A549 (cell line): ENCODE measurements around the gene NSD1. TPM values are rescaled to one million over a fixed set of nuclear protein-coding genes. Genes with fewer than 3 reads are reported as not detected.
A peak's percentile ranks its signal among the peaks of the same experiment; 100 is the strongest.

Source experiments
- ATAC-seq, 2 experiments: fragments of 200-7000 bp in 1 of 2; fragments of >200 bp in 1 of 2; cut with Nextera tagmentation in 1 of 2; cut with Tn5 transposase in 1 of 2; 3 replicates each; pipeline versions ENCODE4 v1.8.0 to v1.9.1; 2018 to 2020; ENCODE audit warnings: mild to moderate bottlenecking in 1 of 2, moderate library complexity in 1 of 2
- CTCF ChIA-PET: fragments of 300-600 bp; sonication (Branson Sonifier 250); formaldehyde crosslinking; extraction: SDS; loops from one replicate; lab custom pipeline; 2021; ENCODE audit warnings: antibody characterized with exemption, inconsistent platforms; lab: Yijun Ruan, JAX
- POLR2A ChIA-PET: fragments of 350-600 bp; formaldehyde crosslinking; extraction: SDS; loops from one replicate; lab custom pipeline; 2021; ENCODE audit warnings: antibody characterized with exemption, inconsistent platforms; lab: Yijun Ruan, JAX
- DNase-seq, 2 experiments: peaks; one replicate each; pipeline versions ENCODE4 v3.0.0 to v3.0.0-alpha.2; 2011 to 2016; ENCODE audit warnings: low read depth in 1 of 2, low spot score in 1 of 2
- FAIRE-seq: peaks from 2 replicates; lab custom pipeline; 2011; peaks lifted over from hg19 to GRCh38; lab: Jason Lieb, UNC
- H3K27ac ChIP-seq, 2 experiments: fragments of >200 bp; sonication (Bioruptor Twin); formaldehyde crosslinking; 3 replicates each; pipeline ENCODE4 v1.5.1; 2016 to 2017
- H3K4me1 ChIP-seq: fragments of >200 bp; sonication (Bioruptor Twin); formaldehyde crosslinking; 3 replicates; pipeline ENCODE4 v1.6.1; 2016
- H3K4me2 ChIP-seq: fragments of >200 bp; sonication (Bioruptor Twin); formaldehyde crosslinking; 3 replicates; pipeline ENCODE4 v1.6.1; 2016
- H3K4me3 ChIP-seq: fragments of >200 bp; sonication (Bioruptor Twin); formaldehyde crosslinking; 3 replicates; pipeline ENCODE4 v1.5.1; 2016
- H3K9me3 ChIP-seq: fragments of >200 bp; sonication (Bioruptor Twin); formaldehyde crosslinking; 3 replicates; pipeline ENCODE4 v1.6.1; 2016
- BHLHE40 ChIP-seq: IDR thresholded peaks from 2 replicates; pipeline ENCODE4 v1.6.1; 2012; ENCODE audit warnings: low read depth, low read length, inconsistent platforms
- CHD4 ChIP-seq: fragments of 200-600 bp; sonication (generic); IDR thresholded peaks from 2 replicates; pipeline ENCODE4 v1.6.1; 2016; ENCODE audit warnings: antibody characterized with exemption, mild to moderate bottlenecking, borderline replicate concordance
- E2F6 ChIP-seq: IDR thresholded peaks from 2 replicates; pipeline ENCODE4 v1.6.1; 2012; ENCODE audit warnings: low read depth, borderline replicate concordance
- EHF ChIP-seq: fragments of 250-450 bp; sonication (Bioruptor Pico); IDR thresholded peaks from 2 replicates; pipeline ENCODE4 v1.5.0; 2020; ENCODE audit warnings: mild to moderate bottlenecking
- EHMT2 ChIP-seq: fragments of 200-600 bp; sonication (generic); IDR thresholded peaks from 2 replicates; pipeline ENCODE4 v1.6.1; 2016; ENCODE audit warnings: antibody characterized with exemption, low read depth, mild to moderate bottlenecking, moderate library complexity
- ESRRA ChIP-seq: fragments of 150-350 bp; IDR thresholded peaks from 2 replicates; pipeline ENCODE4 v1.6.1; 2014; ENCODE audit warnings: mild to moderate bottlenecking, low read length, borderline replicate concordance
- FOSB ChIP-seq: fragments of 250-450 bp; sonication (Bioruptor Pico); IDR thresholded peaks from 2 replicates; pipeline ENCODE4 v1.5.0; 2020; ENCODE audit warnings: mild to moderate bottlenecking, moderate library complexity
- FOXS1 ChIP-seq: fragments of 250-450 bp; sonication (Bioruptor Pico); IDR thresholded peaks from 2 replicates; pipeline ENCODE4 v1.5.0; 2020; ENCODE audit warnings: mild to moderate bottlenecking, moderate library complexity
- HES2 ChIP-seq: fragments of >200 bp; sonication (Bioruptor Twin); formaldehyde crosslinking; IDR thresholded peaks from 2 replicates; pipeline ENCODE4 v1.6.1; 2016
- HOXB5 ChIP-seq: fragments of 250-450 bp; sonication (Bioruptor Pico); IDR thresholded peaks from 2 replicates; pipeline ENCODE4 v1.5.0; 2020; ENCODE audit warnings: mild to moderate bottlenecking, moderate library complexity
- MAFK ChIP-seq: fragments of 450-650 bp; IDR thresholded peaks from 2 replicates; pipeline ENCODE4 v1.6.1; 2014; ENCODE audit not compliant: partially characterized antibody
- MAX ChIP-seq: IDR thresholded peaks from 2 replicates; pipeline ENCODE4 v1.6.1; 2012
- MAZ ChIP-seq: fragments of 150-350 bp; IDR thresholded peaks from 2 replicates; pipeline ENCODE4 v1.6.1; 2014; ENCODE audit warnings: antibody characterized with exemption, low read depth, low read length, borderline replicate concordance
- MYC ChIP-seq: IDR thresholded peaks from 2 replicates; pipeline ENCODE4 v1.6.1; 2012; ENCODE audit warnings: mild to moderate bottlenecking, inconsistent platforms, low read length, improper control_type of control experiment, borderline replicate concordance
- NFE2L2 ChIP-seq: fragments of 150-350 bp; conservative IDR thresholded peaks from 2 replicates; pipeline ENCODE4 v1.6.1; 2014; ENCODE audit warnings: low read length
- NPAS2 ChIP-seq: fragments of 250-450 bp; sonication (Bioruptor Pico); IDR thresholded peaks from 2 replicates; pipeline ENCODE4 v1.8.0; 2022; ENCODE audit warnings: mild to moderate bottlenecking, moderate library complexity, borderline replicate concordance
- RAD21 ChIP-seq, 2 experiments: fragments of >200 bp in 1 of 2; sonication (Bioruptor Twin) in 1 of 2; formaldehyde crosslinking in 1 of 2; IDR thresholded peaks in 1 of 2; conservative IDR thresholded peaks in 1 of 2; 2 replicates in 1 of 2; 3 replicates in 1 of 2; pipeline ENCODE4 v1.6.1; 2012 to 2018; ENCODE audit warnings: inconsistent platforms in 1 of 2
- RARB ChIP-seq: fragments of 250-450 bp; sonication (Bioruptor Pico); IDR thresholded peaks from 2 replicates; pipeline ENCODE4 v1.8.0; 2021; ENCODE audit warnings: mild to moderate bottlenecking, moderate library complexity
- SREBF2 ChIP-seq: fragments of 450-650 bp; IDR thresholded peaks from 2 replicates; pipeline ENCODE4 v1.6.1; 2014; ENCODE audit warnings: mild to moderate bottlenecking, moderate library complexity
- USF2 ChIP-seq: fragments of 450-650 bp; IDR thresholded peaks from 2 replicates; pipeline ENCODE4 v1.6.1; 2014; ENCODE audit warnings: antibody characterized with exemption
- ZSCAN20 ChIP-seq: fragments of 250-450 bp; sonication (Bioruptor Pico); IDR thresholded peaks from 2 replicates; pipeline ENCODE4 v1.8.0; 2022; ENCODE audit warnings: mild to moderate bottlenecking, moderate library complexity
- WGBS: methylation state at CpG from one replicate; pipeline ENCODE4 v1.1.6; 2017; ENCODE audit errors: missing lambda C conversion rate; 5-methylcytosine and 5-hydroxymethylcytosine counted together
- polyA plus RNA-seq, 4 experiments: library from polyadenylated mRNA; depleted of rRNA in 3 of 4; stranded (reverse); fragments of >200 nt; fragmentation: RNase III in 1 of 4; extraction: RNeasy Plus Mini Kit Qiagen cat#74134 plus additional on column Dnase treatment in 1 of 4; gene quantifications; 2 replicates in 3 of 4; 3 replicates in 1 of 4; pipeline ENCODE4 v1.2.3, GENCODE V29; 2011 to 2017
- TF ChIP-seq, protein P1 (sequence below): fragments of >200 bp; sonication (Bioruptor Twin); formaldehyde crosslinking; IDR thresholded peaks from 3 replicates; pipeline ENCODE4 v1.5.1; 2016

Gene NSD1
- polyA plus RNA-seq, 2 of the 4 experiments (the other 2 are of a cell fraction), result 16.3 to 38.2 TPM

DNA sequence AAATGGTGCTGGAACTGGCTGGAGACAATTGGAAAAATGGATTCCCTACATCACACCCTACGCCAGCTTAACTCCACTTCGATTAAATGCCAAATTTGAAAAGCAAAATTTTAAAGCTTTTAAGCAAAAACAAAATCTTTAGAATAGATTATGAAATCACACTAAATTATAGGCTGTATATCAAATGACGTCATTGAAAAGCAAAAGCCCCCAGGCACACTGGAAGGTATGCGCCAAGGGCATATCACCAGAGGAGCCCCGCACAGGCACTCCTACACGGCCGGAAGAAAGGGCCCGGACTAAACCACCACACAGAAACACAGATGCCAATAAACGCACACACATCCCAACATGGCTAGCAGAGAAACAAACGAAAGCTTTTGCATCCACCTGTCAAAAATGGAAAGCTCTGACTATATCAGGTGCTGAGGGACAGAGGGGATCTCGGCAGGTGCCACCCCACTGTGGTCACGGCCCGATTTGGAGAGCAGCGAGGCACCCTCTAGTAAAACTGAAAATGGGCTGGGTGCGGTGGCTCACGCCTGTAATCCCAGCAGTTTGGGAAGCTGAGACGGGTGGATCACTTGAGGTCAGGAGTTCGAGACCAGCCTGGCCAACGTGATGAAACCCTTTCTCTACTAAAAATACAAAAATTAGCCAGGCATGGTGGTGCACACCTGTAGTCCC lies 195.1 kb downstream of the NSD1 start:
- POLR2A ChIA-PET, result no interaction called here

GRCh38 chr5:177329883-177330282 lies 196.3 kb downstream of the NSD1 start:
- ChIA-PET CTCF (interaction anchor here (1.1 to 7.9 kb wide), 2 partner anchors 11 to 24 kb away, joined by 3 to 111 read pairs; no protein-coding TSS in a partner anchor), POLR2A (no interaction called here)
- 92% methylated on average over 6 of the region's 6 CpGs for WGBS
- ATAC-seq, result no peak
- Histone ChIP-seq H3K9me3 (no peaks in the 10 kb centered on the region), H3K4me3 (no peak overlapping the region), H3K4me1 (peaks cover 37% of the 10 kb centered on the region), H3K27ac (no peak overlapping the region), H3K4me2 (no peak overlapping the region)
- TF ChIP-seq ZSCAN20 (no peak), FOXS1 (CRISPR knock-in tag) (no peak), USF2 (no peak), EHMT2 (no peak), MAZ (no peak), HES2 (no peak), BHLHE40 (no peak), SREBF2 (no peak), MYC (no peak), MAX (no peak), NFE2L2 (no peak), NPAS2 (no peak), EHF (CRISPR knock-in tag) (no peak), RAD21 (conservative IDR thresholded peaks at IDR 0.05 in 1 of 2, IDR thresholded peaks at IDR 0.05 in 1 of 2) (no peak)
- TF ChIP-seq, protein P1, sequence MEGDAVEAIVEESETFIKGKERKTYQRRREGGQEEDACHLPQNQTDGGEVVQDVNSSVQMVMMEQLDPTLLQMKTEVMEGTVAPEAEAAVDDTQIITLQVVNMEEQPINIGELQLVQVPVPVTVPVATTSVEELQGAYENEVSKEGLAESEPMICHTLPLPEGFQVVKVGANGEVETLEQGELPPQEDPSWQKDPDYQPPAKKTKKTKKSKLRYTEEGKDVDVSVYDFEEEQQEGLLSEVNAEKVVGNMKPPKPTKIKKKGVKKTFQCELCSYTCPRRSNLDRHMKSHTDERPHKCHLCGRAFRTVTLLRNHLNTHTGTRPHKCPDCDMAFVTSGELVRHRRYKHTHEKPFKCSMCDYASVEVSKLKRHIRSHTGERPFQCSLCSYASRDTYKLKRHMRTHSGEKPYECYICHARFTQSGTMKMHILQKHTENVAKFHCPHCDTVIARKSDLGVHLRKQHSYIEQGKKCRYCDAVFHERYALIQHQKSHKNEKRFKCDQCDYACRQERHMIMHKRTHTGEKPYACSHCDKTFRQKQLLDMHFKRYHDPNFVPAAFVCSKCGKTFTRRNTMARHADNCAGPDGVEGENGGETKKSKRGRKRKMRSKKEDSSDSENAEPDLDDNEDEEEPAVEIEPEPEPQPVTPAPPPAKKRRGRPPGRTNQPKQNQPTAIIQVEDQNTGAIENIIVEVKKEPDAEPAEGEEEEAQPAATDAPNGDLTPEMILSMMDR, result no peak
- no peak for DNase-seq
- FAIRE-seq, result no peak

More for the DNA sequence above, 195.1 kb downstream of the NSD1 start:
- CTCF ChIA-PET, result interaction anchor here (1.2 to 3.4 kb wide), 7 partner anchors 8 to 172 kb away, joined by 3 to 21 read pairs (median 5); no protein-coding TSS in a partner anchor
- H3K4me1 ChIP-seq, result peaks cover 43% of the 10 kb centered on the region
- no peak overlapping the region for H3K4me3 ChIP-seq
- ATAC-seq (no peak), DNase-seq (no peak), FAIRE-seq (no peak)
- no peaks in the 10 kb centered on the region for H3K9me3 ChIP-seq
- peak overlapping the region; percentile 58 for H3K4me2 ChIP-seq
- TF ChIP-seq MYC (no peak), HOXB5 (no peak), E2F6 (no peak), EHF (CRISPR knock-in tag) (no peak), FOSB (CRISPR knock-in tag) (no peak), ESRRA (no peak), MAFK (no peak), RARB (CRISPR knock-in tag) (no peak), BHLHE40 (no peak), CHD4 (no peak)
- WGBS, result 87% methylated on average over 19 of the region's 19 CpGs
- peak overlapping the region; percentile 41 to 81; a peak in 5 of 6 replicates for H3K27ac ChIP-seq
